HepG2 (cell line): ENCODE measurements around the gene CRISPLD2. TPM values are rescaled to one million over a fixed set of nuclear protein-coding genes. Genes with fewer than 3 reads are reported as not detected.

Experiments
- HNRNPL ChIP-seq: fragments of 200-400 bp; formaldehyde crosslinking; IDR thresholded peaks from 2 replicates; pipeline ENCODE4 v1.6.1; 2017; ENCODE audit warnings: mild to moderate bottlenecking, low read depth, low read length
- HOXA3 ChIP-seq: sonication (generic); formaldehyde crosslinking; IDR thresholded peaks from 2 replicates; pipeline ENCODE4 v1.5.0; 2020; ENCODE audit warnings: missing genetic modification reagents
- MEIS2 ChIP-seq: sonication (generic); formaldehyde crosslinking; IDR thresholded peaks from 2 replicates; pipeline ENCODE4 v1.9.0; 2021; ENCODE audit warnings: mild to moderate bottlenecking, missing genetic modification reagents
- PITX1 ChIP-seq: sonication (generic); formaldehyde crosslinking; IDR thresholded peaks from 2 replicates; pipeline ENCODE4 v1.5.1; 2020; ENCODE audit warnings: mild to moderate bottlenecking, missing genetic modification reagents
- SSRP1 ChIP-seq: IDR thresholded peaks from 2 replicates; pipeline ENCODE4 v1.6.1; 2016; ENCODE audit warnings: control low read depth
- SUZ12 ChIP-seq: fragments of 150-350 bp; IDR thresholded peaks from 2 replicates; pipeline ENCODE4 v1.6.1; 2014; ENCODE audit warnings: low read depth, low read length
- ZNF138 ChIP-seq: sonication (generic); formaldehyde crosslinking; IDR thresholded peaks from 2 replicates; pipeline ENCODE4 v1.5.0; 2020; ENCODE audit warnings: mild to moderate bottlenecking, low read depth, missing genetic modification reagents
- ZNF142 ChIP-seq: sonication (generic); formaldehyde crosslinking; IDR thresholded peaks from 2 replicates; pipeline ENCODE4 v1.4.0; 2020; ENCODE audit warnings: missing genetic modification reagents
- ZNF331 ChIP-seq: sonication (generic); formaldehyde crosslinking; IDR thresholded peaks from 2 replicates; pipeline ENCODE4 v1.4.0; 2020; ENCODE audit warnings: missing genetic modification reagents
- ZNF460 ChIP-seq: sonication (generic); formaldehyde crosslinking; IDR thresholded peaks from 2 replicates; pipeline ENCODE4 v1.5.1; 2020; ENCODE audit warnings: missing genetic modification reagents, mild to moderate bottlenecking, borderline replicate concordance
- ZNF563 ChIP-seq: sonication (generic); formaldehyde crosslinking; IDR thresholded peaks from 2 replicates; pipeline ENCODE4 v1.8.0; 2022; ENCODE audit warnings: mild to moderate bottlenecking, moderate library complexity, missing genetic modification reagents
- ZNF841 ChIP-seq: sonication (generic); formaldehyde crosslinking; IDR thresholded peaks from 2 replicates; pipeline ENCODE4 v1.8.1; 2023; ENCODE audit warnings: missing genetic modification reagents, borderline replicate concordance
- polyA plus RNA-seq, 8 experiments: library from polyadenylated mRNA; depleted of rRNA in 3 of 8; stranded (reverse) in 7 of 8; unstranded in 1 of 8; fragments of >200 nt; fragmentation: Illumina TruSeq in 4 of 8; extraction: Trizol in 4 of 8; gene quantifications; 2 replicates each; pipeline versions ENCODE4 v1.2.1 to v1.2.3, GENCODE V29; 2011 to 2016; ENCODE audit warnings: low read depth in 4 of 8, missing spikeins in 1 of 8, mixed read lengths in 1 of 8; ENCODE audit not compliant: insufficient read depth in 1 of 8
- total RNA-seq, 5 experiments: library from RNA; depleted of rRNA; stranded (reverse); fragments of >200 nt; fragmentation: Illumina TruSeq; extraction: Trizol; gene quantifications; 2 replicates each; pipeline ENCODE4 v1.2.3, GENCODE V29; 2016; ENCODE audit warnings: low read depth in 1 of 5
- TF ChIP-seq, protein P1 (sequence below): sonication (generic); formaldehyde crosslinking; IDR thresholded peaks from 2 replicates; pipeline ENCODE4 v1.5.1; 2020; ENCODE audit warnings: mild to moderate bottlenecking, missing genetic modification reagents, moderate library complexity
- TF ChIP-seq, protein P2 (sequence below): sonication (generic); formaldehyde crosslinking; conservative IDR thresholded peaks from 2 replicates; pipeline ENCODE4 v1.8.1; 2023; ENCODE audit warnings: missing genetic modification reagents
- TF ChIP-seq, protein P3 (sequence below): sonication (generic); formaldehyde crosslinking; conservative IDR thresholded peaks from 2 replicates; pipeline ENCODE4 v1.4.0; 2020; ENCODE audit warnings: missing genetic modification reagents

The CRISPLD2 gene
- total and polyA plus RNA-seq, 2 of the 13 experiments (the other 11 are each of a cell fraction or from before 2014, with no cell fraction given), result 0.04 to 0.31 TPM

GRCh38 chr16:84952335-84953189 is 132.8 kb downstream of the CRISPLD2 start (continued):
- TF ChIP-seq, protein P1, sequence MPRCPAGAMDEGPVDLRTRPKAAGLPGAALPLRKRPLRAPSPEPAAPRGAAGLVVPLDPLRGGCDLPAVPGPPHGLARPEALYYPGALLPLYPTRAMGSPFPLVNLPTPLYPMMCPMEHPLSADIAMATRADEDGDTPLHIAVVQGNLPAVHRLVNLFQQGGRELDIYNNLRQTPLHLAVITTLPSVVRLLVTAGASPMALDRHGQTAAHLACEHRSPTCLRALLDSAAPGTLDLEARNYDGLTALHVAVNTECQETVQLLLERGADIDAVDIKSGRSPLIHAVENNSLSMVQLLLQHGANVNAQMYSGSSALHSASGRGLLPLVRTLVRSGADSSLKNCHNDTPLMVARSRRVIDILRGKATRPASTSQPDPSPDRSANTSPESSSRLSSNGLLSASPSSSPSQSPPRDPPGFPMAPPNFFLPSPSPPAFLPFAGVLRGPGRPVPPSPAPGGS (CRISPR knock-in tag), result 0 out of 2 replicates have a peak, but pooled peaks have one; percentile 5
- peak; percentile 34 for TF ChIP-seq PITX1 (CRISPR knock-in tag)
- no peak for TF ChIP-seq ZNF138
- TF ChIP-seq MEIS2 (CRISPR knock-in tag), result 0 out of 2 replicates have a peak, but pooled peaks have one; percentile 4
- no peak for TF ChIP-seq ZNF841 (CRISPR knock-in tag)
- TF ChIP-seq, protein P2, sequence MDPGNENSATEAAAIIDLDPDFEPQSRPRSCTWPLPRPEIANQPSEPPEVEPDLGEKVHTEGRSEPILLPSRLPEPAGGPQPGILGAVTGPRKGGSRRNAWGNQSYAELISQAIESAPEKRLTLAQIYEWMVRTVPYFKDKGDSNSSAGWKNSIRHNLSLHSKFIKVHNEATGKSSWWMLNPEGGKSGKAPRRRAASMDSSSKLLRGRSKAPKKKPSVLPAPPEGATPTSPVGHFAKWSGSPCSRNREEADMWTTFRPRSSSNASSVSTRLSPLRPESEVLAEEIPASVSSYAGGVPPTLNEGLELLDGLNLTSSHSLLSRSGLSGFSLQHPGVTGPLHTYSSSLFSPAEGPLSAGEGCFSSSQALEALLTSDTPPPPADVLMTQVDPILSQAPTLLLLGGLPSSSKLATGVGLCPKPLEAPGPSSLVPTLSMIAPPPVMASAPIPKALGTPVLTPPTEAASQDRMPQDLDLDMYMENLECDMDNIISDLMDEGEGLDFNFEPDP (CRISPR knock-in tag), result peak; percentile 96; the same call in 1 of the 2 replicates
- no peak for TF ChIP-seq ZNF460
- no peak for TF ChIP-seq SUZ12
- no peak for TF ChIP-seq ZNF142 (CRISPR knock-in tag)
- 0 out of 2 replicates have a peak, but pooled peaks have one; percentile 21 for TF ChIP-seq SSRP1 (CRISPR knock-in tag)
- TF ChIP-seq HOXA3 (CRISPR knock-in tag), result no peak
- TF ChIP-seq ZNF331 (CRISPR knock-in tag), result peak; percentile 50; the same call in 1 of the 2 replicates
- TF ChIP-seq, protein P3, sequence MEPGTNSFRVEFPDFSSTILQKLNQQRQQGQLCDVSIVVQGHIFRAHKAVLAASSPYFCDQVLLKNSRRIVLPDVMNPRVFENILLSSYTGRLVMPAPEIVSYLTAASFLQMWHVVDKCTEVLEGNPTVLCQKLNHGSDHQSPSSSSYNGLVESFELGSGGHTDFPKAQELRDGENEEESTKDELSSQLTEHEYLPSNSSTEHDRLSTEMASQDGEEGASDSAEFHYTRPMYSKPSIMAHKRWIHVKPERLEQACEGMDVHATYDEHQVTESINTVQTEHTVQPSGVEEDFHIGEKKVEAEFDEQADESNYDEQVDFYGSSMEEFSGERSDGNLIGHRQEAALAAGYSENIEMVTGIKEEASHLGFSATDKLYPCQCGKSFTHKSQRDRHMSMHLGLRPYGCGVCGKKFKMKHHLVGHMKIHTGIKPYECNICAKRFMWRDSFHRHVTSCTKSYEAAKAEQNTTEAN, result peak; percentile 44; the same call in 1 of the 2 replicates
- TF ChIP-seq HNRNPL, result 0 out of 2 replicates have a peak, but pooled peaks have one; percentile 15
- no peak for TF ChIP-seq ZNF563 (CRISPR knock-in tag)
